Activated CD4-positive, alpha-beta memory T cell treated with anti-CD3 and anti-CD28 coated beads, Interleukin-2, amount 10 ng/mL, durations not matched to agents 7 days and 5 days (primary cell): ENCODE results near the gene ADAM10. TPM values are rescaled to one million over a fixed set of nuclear protein-coding genes. Genes with fewer than 3 reads are reported as not detected.

Experiments
- total RNA-seq, 2 experiments: library from RNA; stranded (reverse); gene quantifications; one replicate each; pipeline ENCODE4 v1.2.3, GENCODE V29; 2021

Gene ADAM10
- total RNA-seq, 2 experiments from 2014 or later: 147 to 150 TPM

Other genes starting within 250 kb of the ADAM10 start
- gene MINDY2, start 21.6 kb upstream of the ADAM10 start, total RNA-seq: 10 to 100 TPM; 17.3 to 18.0 TPM
- 100 to 1,000 TPM; 108 to 117 TPM for gene SLTM, start 184.0 kb upstream of the ADAM10 start, total RNA-seq
- 10 to 100 TPM; 32.3 to 37.2 TPM for gene RNF111, start 238.0 kb upstream of the ADAM10 start, total RNA-seq